Keratinocyte (primary cell): ENCODE results near the gene TAB2. TPM values are rescaled to one million over a fixed set of nuclear protein-coding genes. Genes with fewer than 3 reads are reported as not detected.

Experiments
- DNase-seq: peaks from one replicate; pipeline ENCODE4 v3.0.0-alpha.2; 2011; ENCODE audit warnings: low read depth, missing footprints, low spot score
- FAIRE-seq: peaks from 2 replicates; lab custom pipeline; 2011; peaks lifted over from hg19 to GRCh38; lab: Jason Lieb, UNC
- H2AFZ ChIP-seq: 2 replicates; pipeline ENCODE4 v1.6.0; 2012; ENCODE audit warnings: low read length, control low read depth, inconsistent platforms; ENCODE audit not compliant: control insufficient read depth
- H3K27ac ChIP-seq: 2 replicates; pipeline ENCODE4 v1.5.1; 2011; ENCODE audit warnings: low read length; ENCODE audit not compliant: control insufficient read depth, insufficient read depth
- H3K27me3 ChIP-seq: 3 replicates; pipeline ENCODE4 v1.6.0; 2011; ENCODE audit warnings: low read length; ENCODE audit not compliant: control insufficient read depth, insufficient read depth; ENCODE audit errors: extremely low read depth
- H3K36me3 ChIP-seq, 2 experiments: 2 replicates in 1 of 2; 3 replicates in 1 of 2; pipeline ENCODE4 v1.5.1; 2011; ENCODE audit warnings: low read length in 2 of 2, mild to moderate bottlenecking in 1 of 2; ENCODE audit not compliant: control insufficient read depth in 2 of 2, insufficient read depth in 2 of 2; ENCODE audit errors: extremely low read depth in 1 of 2
- H3K4me1 ChIP-seq: 3 replicates; pipeline ENCODE4 v1.5.1; 2011; ENCODE audit warnings: low read length; ENCODE audit not compliant: control insufficient read depth, insufficient read depth; ENCODE audit errors: extremely low read depth
- H3K4me2 ChIP-seq: 3 replicates; pipeline ENCODE4 v1.6.0; 2011; ENCODE audit warnings: low read depth, low read length; ENCODE audit not compliant: control insufficient read depth, insufficient read depth; ENCODE audit errors: extremely low read depth
- H3K4me3 ChIP-seq, 3 experiments: fragments of 200-600 bp in 1 of 3; sonication (generic) in 1 of 3; 2 replicates in 2 of 3; 3 replicates in 1 of 3; pipeline ENCODE4 v1.5.1; 2011 to 2016; ENCODE audit warnings: low read length in 3 of 3, mild to moderate bottlenecking in 3 of 3, control low read depth in 2 of 3, inconsistent platforms in 1 of 3, low read depth in 1 of 3, mixed read lengths in 1 of 3, mixed run types in 1 of 3, moderate library complexity in 1 of 3; ENCODE audit not compliant: control insufficient read depth in 2 of 3, insufficient read depth in 2 of 3; ENCODE audit errors: extremely low read depth in 1 of 3
- H3K79me2 ChIP-seq: 2 replicates; pipeline ENCODE4 v1.6.0; 2012; ENCODE audit warnings: low read length; ENCODE audit not compliant: control insufficient read depth, insufficient read depth
- H3K9ac ChIP-seq: 3 replicates; pipeline ENCODE4 v1.6.0; 2011; ENCODE audit warnings: low read length; ENCODE audit not compliant: control insufficient read depth, insufficient read depth; ENCODE audit errors: extremely low read depth
- H3K9me1 ChIP-seq: 3 replicates; pipeline ENCODE4 v1.6.0; 2011; ENCODE audit warnings: low read length; ENCODE audit not compliant: control insufficient read depth, insufficient read depth; ENCODE audit errors: extremely low read depth
- H3K9me3 ChIP-seq: 2 replicates; pipeline ENCODE4 v1.5.1; 2012; ENCODE audit warnings: low read depth, low read length; ENCODE audit not compliant: control insufficient read depth
- H4K20me1 ChIP-seq: 3 replicates; pipeline ENCODE4 v1.6.0; 2011; ENCODE audit warnings: low read length; ENCODE audit not compliant: control insufficient read depth, insufficient read depth; ENCODE audit errors: extremely low read depth
- EZH2 ChIP-seq: IDR thresholded peaks from one replicate; pipeline ENCODE4 v1.6.1; 2012; ENCODE audit warnings: inconsistent platforms, mild to moderate bottlenecking, low read length, moderate library complexity
- dilution Hi-C: fragments of 300-500 bp; cut with MboI; formaldehyde crosslinking; loops from one replicate; pipeline ENCODE4 v1.7.0; 2020; ENCODE audit warnings: low sequenced_read_pairs; ENCODE audit not compliant: extremely low pct_ligation_motif_present
- polyA plus RNA-seq, 5 experiments: library from polyadenylated mRNA; depleted of rRNA in 3 of 5; stranded (reverse) in 3 of 5; stranded (forward) in 1 of 5; unstranded in 1 of 5; fragments of >200 nt; gene quantifications; 1 replicate in 1 of 5; 2 replicates in 3 of 5; 3 replicates in 1 of 5; pipeline versions ENCODE4 v1.2.1 to v1.2.3, GENCODE V29; 2011 to 2012; ENCODE audit warnings: missing spikeins in 2 of 5, low read depth in 1 of 5, low replicate concordance in 1 of 5
- TF ChIP-seq, protein P1 (sequence below), 3 experiments: IDR thresholded peaks in 1 of 3; conservative IDR thresholded peaks in 1 of 3; optimal IDR thresholded peaks in 1 of 3; 2 replicates in 2 of 3; 3 replicates in 1 of 3; pipeline versions ENCODE3 to v1.5.1; 2011; ENCODE audit warnings: low read length in 3 of 3, mild to moderate bottlenecking in 3 of 3, moderate library complexity in 2 of 3, control low read depth in 1 of 3, inconsistent platforms in 1 of 3; ENCODE audit not compliant: insufficient read depth in 2 of 3; ENCODE audit errors: extremely low read depth in 1 of 3

Gene TAB2
- polyA plus RNA-seq, 1 donor (not counting 4 experiments of a cell fraction or from before 2014, with no cell fraction given), result 47.5 TPM

DNA sequence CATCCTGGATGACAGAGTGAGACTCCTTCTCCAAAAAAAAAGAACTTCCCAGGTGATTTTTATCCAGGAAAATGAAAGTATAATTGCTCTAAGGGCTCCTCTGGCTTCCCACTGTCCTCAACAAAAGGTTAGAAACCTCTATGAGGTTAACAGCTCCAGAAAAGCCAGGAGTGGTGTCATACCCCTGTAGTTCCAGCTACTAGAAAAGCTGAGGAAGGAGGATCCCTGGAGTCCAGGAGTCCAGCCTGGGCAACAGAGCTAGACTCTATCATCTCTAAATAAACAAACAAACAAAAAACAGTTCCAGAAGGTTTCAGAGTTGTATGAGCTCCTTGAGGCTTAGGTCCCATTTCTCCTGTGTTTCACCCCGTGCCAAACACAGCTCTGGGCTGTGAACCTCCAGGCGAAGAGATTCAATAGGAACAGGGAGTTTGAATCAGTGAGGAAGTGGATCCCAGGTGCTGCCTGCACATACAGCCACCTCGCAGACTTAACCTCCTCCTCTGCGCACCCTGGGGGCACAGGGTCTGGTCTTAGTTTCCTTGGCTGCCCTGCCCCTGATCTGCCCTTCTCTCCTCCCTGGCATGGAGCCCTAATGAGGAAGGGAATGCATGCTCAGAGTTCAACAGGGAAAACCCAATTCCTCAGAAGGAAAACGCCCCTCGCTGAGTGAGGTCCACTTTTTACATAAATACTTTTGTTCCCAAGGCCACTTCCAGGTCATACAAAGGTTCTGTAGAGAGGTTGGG lies 136.3 kb downstream of the TAB2 start:
- Histone ChIP-seq H2AFZ (peak overlapping the region; percentile 30), H3K4me2 (peak overlapping the region; percentile 53), H3K27ac (no peak overlapping the region), H3K4me1 (peaks cover 13% of the 10 kb centered on the region), H3K9ac (no peak overlapping the region), H3K9me1 (no peaks in the 10 kb centered on the region), H3K79me2 (no peaks in the 10 kb centered on the region), H4K20me1 (no peaks in the 10 kb centered on the region), H3K36me3 (no peaks in the 10 kb centered on the region), H3K27me3 (peaks cover 5% of the 10 kb centered on the region), H3K4me3 (no peak overlapping the region), H3K9me3 (no peaks in the 10 kb centered on the region)
- TF ChIP-seq EZH2, result no peak
- TF ChIP-seq, protein P1, sequence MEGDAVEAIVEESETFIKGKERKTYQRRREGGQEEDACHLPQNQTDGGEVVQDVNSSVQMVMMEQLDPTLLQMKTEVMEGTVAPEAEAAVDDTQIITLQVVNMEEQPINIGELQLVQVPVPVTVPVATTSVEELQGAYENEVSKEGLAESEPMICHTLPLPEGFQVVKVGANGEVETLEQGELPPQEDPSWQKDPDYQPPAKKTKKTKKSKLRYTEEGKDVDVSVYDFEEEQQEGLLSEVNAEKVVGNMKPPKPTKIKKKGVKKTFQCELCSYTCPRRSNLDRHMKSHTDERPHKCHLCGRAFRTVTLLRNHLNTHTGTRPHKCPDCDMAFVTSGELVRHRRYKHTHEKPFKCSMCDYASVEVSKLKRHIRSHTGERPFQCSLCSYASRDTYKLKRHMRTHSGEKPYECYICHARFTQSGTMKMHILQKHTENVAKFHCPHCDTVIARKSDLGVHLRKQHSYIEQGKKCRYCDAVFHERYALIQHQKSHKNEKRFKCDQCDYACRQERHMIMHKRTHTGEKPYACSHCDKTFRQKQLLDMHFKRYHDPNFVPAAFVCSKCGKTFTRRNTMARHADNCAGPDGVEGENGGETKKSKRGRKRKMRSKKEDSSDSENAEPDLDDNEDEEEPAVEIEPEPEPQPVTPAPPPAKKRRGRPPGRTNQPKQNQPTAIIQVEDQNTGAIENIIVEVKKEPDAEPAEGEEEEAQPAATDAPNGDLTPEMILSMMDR (optimal IDR thresholded peaks at IDR 0.05 in 1 of 3, IDR thresholded peaks at IDR 0.05 in 1 of 3, conservative IDR thresholded peaks at IDR 0.05 in 1 of 3; ENCODE audit: extremely low read depth in 1 of 3, insufficient read depth in 2 of 3, low read length in 3 of 3), result no peak
- FAIRE-seq (peak; percentile 23), DNase-seq (no peak)
- dilution Hi-C loops, result no loop called here

DNA sequence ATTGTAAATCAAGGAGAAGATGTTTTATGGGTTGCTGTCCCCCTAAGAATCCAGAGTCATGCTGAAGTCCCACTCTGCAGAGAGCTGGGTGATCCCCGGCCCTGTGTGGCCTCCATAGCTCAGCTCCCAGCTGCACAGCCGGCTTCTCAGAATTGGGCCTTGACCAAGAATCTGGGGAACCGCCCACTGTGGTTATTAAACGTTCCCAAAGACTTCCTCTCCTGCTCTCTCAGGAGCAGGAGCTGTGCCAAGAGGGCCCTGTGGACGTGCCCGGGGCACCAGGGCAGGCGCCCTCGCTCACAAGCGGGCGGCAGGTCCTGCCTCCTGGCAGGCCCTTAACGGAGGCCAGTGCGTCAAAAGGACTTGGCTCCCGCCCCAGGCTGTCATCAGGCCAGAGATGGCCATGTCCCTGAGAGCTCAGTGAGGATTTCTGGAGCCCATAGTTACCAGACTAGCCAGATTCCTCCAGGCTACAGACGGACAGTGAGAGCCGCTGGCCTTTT lies 136.9 kb downstream of the TAB2 start:
- dilution Hi-C loops, result no loop called here
- no peak for DNase-seq
- Histone ChIP-seq H3K27ac (no peak overlapping the region), H3K36me3 (no peaks in the 10 kb centered on the region), H3K9ac (no peak overlapping the region), H2AFZ (peak overlapping the region; percentile 30), H3K4me2 (peak overlapping the region; percentile 53), H3K79me2 (no peaks in the 10 kb centered on the region), H3K27me3 (peaks cover 5% of the 10 kb centered on the region), H3K9me1 (no peaks in the 10 kb centered on the region), H3K9me3 (no peaks in the 10 kb centered on the region), H3K4me3 (no peak overlapping the region), H3K4me1 (peaks cover 13% of the 10 kb centered on the region), H4K20me1 (no peaks in the 10 kb centered on the region)
- TF ChIP-seq, protein P1 (optimal IDR thresholded peaks at IDR 0.05 in 1 of 3, IDR thresholded peaks at IDR 0.05 in 1 of 3, conservative IDR thresholded peaks at IDR 0.05 in 1 of 3; ENCODE audit: extremely low read depth in 1 of 3, insufficient read depth in 2 of 3, low read length in 3 of 3), result no peak
- no peak for TF ChIP-seq EZH2
- no peak for FAIRE-seq
